AG09319 (cell line): ENCODE results near the gene RAD51B.
A peak's percentile ranks its signal among the peaks of the same experiment; 100 is the strongest.

ENCODE experiments used
- DNase-seq: peaks from one replicate; pipeline ENCODE4 v3.0.0-alpha.2; 2010; ENCODE audit warnings: low read depth; ENCODE audit errors: extremely low read depth
- CTCF ChIP-seq: IDR thresholded peaks from 2 replicates; pipeline ENCODE4 v1.5.1; 2011; ENCODE audit warnings: low read depth, mild to moderate bottlenecking, inconsistent platforms, low read length, moderate library complexity

The RAD51B gene

GRCh38 chr14:68716698-68717097 is 897.1 kb downstream of the RAD51B start:
- no peak for DNase-seq
- TF ChIP-seq CTCF: no peak

GRCh38 chr14:68718023-68718990 is 898.7 kb downstream of the RAD51B start:
- TF ChIP-seq CTCF: peak; percentile 14
- DNase-seq: no peak

GRCh38 chr14:68719634-68720384 is 900.2 kb downstream of the RAD51B start:
- no peak for TF ChIP-seq CTCF
- DNase-seq: no peak

- no peak for DNase-seq
Measured at GRCh38 chr14:68722186-68722585, 902.6 kb downstream of the RAD51B start.

GRCh38 chr14:68722968-68723566 is 903.5 kb downstream of the RAD51B start:
- no peak for DNase-seq
- TF ChIP-seq CTCF: no peak

More at GRCh38 chr14:68722186-68722585, 902.6 kb downstream of the RAD51B start:
- TF ChIP-seq CTCF: no peak

GRCh38 chr14:68723808-68724268 is 904.3 kb downstream of the RAD51B start:
- no peak for DNase-seq
- no peak for TF ChIP-seq CTCF
